Retinal pigment epithelial cell (primary cell): ENCODE measurements around the gene RSRP1.

Experiments
- DNase-seq: peaks from one replicate; pipeline ENCODE4 v3.0.0-alpha.2; 2010; ENCODE audit warnings: low read depth
- H3K4me3 ChIP-seq: 2 replicates; pipeline ENCODE4 v1.5.1; 2011; ENCODE audit warnings: mild to moderate bottlenecking, low read length, control low read depth, moderate library complexity
- TF ChIP-seq, protein P1 (sequence below): conservative IDR thresholded peaks from 2 replicates; pipeline ENCODE4 v1.5.1; 2011; ENCODE audit warnings: low read depth, low read length, control low read depth, inconsistent platforms

RSRP1 gene

DNA sequence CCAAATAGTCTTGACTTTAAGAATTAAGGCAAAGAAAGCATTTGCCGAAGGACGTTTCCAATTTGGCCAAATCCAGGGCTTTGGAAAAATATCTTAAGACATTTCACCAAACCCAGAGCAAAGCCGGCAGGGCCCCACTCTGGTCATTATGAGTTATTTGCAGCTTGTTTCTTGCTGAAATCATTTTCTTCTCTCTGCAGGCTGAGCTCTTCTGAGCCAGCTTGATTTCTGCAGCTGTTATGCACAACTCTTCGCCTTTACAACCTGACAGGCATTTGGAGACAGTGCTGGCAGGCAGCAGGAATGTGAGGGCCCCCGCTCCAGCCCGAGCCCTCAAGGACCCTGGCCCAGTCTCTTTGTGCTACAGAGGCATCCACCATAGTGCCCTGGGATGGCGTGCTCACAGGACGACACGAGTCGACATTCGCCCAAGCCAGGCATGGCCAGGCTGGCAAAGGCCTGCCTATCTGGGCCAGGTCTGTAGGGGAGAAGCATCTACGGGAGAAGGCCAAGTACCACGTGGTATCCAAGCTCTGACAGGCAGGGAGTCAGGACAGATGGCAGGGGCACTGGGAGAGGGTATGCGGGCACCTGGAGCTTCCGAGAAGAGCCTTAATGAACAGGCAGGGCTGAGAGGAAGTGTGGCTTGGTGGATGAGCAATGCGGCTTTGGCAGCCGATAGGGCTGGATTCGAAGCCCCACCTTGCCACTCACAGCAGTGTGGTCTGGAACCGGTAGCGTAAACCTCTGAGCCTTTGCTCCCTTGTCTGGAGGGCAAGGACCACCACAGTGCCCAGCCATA lies 47.2 kb downstream of the RSRP1 start:
- H3K4me3 ChIP-seq: no peak overlapping the region
- no peak for DNase-seq
- TF ChIP-seq, protein P1, sequence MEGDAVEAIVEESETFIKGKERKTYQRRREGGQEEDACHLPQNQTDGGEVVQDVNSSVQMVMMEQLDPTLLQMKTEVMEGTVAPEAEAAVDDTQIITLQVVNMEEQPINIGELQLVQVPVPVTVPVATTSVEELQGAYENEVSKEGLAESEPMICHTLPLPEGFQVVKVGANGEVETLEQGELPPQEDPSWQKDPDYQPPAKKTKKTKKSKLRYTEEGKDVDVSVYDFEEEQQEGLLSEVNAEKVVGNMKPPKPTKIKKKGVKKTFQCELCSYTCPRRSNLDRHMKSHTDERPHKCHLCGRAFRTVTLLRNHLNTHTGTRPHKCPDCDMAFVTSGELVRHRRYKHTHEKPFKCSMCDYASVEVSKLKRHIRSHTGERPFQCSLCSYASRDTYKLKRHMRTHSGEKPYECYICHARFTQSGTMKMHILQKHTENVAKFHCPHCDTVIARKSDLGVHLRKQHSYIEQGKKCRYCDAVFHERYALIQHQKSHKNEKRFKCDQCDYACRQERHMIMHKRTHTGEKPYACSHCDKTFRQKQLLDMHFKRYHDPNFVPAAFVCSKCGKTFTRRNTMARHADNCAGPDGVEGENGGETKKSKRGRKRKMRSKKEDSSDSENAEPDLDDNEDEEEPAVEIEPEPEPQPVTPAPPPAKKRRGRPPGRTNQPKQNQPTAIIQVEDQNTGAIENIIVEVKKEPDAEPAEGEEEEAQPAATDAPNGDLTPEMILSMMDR: no peak

DNA sequence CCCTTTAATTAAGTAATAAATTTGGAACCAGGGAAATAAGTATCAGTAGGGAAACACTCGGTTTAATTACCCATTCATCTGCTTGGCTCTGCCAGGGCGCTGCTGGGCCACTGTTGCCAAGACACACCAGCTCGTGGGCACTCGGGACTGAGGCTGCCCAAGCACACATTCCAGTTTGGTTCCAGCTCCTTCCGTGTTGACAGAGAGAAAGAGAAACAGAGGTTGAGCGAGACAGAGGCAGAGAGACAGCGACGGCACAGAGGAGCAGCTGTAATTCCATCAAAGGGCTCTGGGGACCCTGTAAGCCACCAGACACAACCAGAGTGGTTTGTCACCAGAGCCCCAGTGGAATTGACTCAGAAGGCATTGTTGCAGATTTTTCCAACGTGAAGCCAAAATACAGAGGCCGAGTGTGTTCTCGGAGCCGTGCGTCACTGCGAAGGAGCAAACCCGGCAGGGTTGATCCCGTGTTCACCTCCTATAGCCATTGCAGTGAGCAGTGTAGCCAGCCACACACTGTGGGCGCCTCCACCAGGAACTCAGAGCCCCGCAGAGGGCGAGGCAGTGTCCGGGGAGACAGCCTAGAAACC lies 48.5 kb downstream of the RSRP1 start:
- DNase-seq: no peak
- TF ChIP-seq, protein P1: no peak
- no peak overlapping the region for H3K4me3 ChIP-seq

DNA sequence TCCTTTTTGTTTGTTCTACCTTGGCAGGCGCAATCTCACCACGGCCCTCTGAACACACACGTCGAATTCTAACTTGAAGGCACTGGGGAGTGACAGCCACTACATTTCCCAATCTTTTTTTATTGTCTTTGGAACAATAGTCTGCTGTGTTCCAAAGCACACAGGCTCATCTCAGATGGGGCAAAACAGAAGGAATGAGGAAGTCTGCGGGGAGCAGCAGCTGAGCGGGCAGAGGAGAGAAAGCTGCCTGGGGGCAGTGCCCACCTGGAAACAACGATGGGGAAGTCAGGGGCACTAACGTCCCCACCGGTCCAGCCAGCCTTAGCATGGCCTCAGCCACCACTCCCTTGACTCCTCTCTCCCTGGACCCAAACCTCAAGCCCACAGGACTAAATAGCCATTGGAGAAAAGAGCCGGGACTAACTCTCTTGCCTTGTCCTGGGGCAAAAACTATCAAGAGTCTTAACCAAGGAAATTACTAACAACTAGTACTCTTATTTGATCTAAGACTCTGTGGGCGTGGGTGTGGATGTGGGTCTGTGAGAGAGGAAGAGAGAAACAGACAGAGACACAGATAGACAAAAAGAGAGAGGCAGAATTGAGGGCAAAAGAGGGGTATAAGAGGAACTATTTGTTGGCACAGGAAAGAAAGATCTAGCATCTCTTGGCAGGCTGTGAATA lies 49.1 kb downstream of the RSRP1 start:
- no peak overlapping the region for H3K4me3 ChIP-seq
- DNase-seq: no peak
- TF ChIP-seq, protein P1: no peak

DNA sequence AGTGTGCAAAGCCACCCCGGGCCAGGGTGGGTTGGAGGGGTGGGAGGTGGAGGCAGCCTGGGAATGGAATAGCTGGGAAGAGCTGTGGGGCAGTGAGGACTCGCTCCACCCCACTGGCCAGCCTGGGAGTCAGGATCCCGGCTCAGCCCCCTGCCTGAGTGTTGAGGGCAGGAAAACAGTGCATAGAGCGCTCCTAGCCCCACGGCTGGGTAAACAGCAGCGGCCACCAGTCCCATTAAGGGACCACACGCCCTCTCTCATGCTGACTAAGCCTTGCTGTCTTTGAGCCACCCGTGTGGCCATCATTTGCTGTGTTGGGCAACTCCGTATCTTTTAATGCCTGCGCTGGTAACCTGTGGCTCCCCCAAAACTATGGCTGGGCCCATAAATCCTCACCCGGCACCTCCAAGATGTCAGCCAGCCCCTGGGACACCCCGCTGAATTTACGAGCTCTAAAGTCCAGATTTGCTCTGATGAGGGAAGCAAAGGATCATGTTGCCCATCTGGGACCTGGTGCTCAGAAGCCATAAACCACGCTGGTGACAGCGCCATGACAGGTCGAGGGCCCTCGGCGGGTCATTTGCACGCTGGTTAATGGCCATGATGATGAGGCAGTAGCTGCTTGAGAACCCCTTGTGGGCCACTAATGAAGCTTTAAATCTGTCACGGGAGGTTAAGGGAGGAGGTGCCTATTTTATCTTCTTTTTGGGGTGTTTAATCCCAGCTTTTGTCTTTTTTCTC lies 49.8 kb downstream of the RSRP1 start:
- H3K4me3 ChIP-seq: no peak overlapping the region
- DNase-seq: no peak
- TF ChIP-seq, protein P1: no peak

DNA sequence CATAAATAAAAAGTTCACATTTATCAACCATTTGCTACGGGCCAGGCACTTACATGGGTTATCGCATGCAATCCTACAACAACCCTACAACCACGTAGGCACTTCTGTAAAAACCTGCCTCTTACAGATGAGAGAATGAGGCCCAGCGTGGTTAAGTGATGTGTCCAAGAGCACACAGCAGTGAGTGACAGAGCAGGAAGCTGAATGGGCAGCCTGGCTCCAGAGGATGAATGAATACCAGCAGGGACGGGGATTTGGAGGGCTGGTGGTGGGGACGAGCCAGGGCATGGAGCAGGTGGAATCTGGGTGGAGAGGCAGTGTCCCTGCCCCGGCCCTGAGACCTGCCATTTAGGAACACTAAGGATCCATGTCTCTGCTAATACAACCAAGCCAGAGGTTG lies 50.4 kb downstream of the RSRP1 start:
- TF ChIP-seq, protein P1: no peak
- no peak overlapping the region for H3K4me3 ChIP-seq
- no peak for DNase-seq

DNA sequence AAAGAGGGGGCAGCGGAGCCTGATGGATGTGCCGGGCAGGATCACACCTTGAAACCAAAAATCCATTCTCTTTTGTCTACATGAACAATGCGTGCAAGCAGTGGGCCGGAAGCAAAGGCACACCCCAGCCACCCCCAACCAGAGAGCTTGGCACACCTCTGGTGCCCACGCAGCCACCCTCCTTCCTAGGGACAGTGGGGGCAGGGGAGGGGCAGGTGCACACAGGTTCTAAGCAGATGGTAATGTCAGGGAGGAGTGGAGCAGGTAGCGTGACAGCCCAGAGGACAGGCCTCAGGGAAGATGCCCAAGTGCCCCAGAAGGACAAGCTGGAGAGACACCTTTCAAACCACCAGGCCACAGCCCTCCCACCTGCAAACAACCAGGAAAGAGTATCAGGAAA lies 51.4 kb downstream of the RSRP1 start:
- TF ChIP-seq, protein P1: no peak
- DNase-seq: no peak
- H3K4me3 ChIP-seq: no peak overlapping the region
